Measurements from ENCODE around the gene ACVR2B. TPM values are rescaled to one million over a fixed set of nuclear protein-coding genes. Genes with fewer than 3 reads are reported as not detected.

ACVR2B gene
- total RNA-seq, 1 donor from 2014 or later = 9.4 TPM

GRCh38 chr3:38524141-38524739 lies 70.5 kb downstream of the ACVR2B start:
- H3K4me3 Mint-ChIP-seq (ENCODE audit: unreplicated experiment) = no peak overlapping the region
- H3K36me3 Mint-ChIP-seq (ENCODE audit: unreplicated experiment) = peaks cover 40% of the 10 kb centered on the region
- H3K4me1 Mint-ChIP-seq (ENCODE audit: unreplicated experiment) = peaks cover 8% of the 10 kb centered on the region
- no peaks in the 10 kb centered on the region for H3K27me3 Mint-ChIP-seq (ENCODE audit: unreplicated experiment)
- no peak for DNase-seq (ENCODE audit: extremely low spot score, unreplicated experiment)
- TF ChIP-seq, protein P1, sequence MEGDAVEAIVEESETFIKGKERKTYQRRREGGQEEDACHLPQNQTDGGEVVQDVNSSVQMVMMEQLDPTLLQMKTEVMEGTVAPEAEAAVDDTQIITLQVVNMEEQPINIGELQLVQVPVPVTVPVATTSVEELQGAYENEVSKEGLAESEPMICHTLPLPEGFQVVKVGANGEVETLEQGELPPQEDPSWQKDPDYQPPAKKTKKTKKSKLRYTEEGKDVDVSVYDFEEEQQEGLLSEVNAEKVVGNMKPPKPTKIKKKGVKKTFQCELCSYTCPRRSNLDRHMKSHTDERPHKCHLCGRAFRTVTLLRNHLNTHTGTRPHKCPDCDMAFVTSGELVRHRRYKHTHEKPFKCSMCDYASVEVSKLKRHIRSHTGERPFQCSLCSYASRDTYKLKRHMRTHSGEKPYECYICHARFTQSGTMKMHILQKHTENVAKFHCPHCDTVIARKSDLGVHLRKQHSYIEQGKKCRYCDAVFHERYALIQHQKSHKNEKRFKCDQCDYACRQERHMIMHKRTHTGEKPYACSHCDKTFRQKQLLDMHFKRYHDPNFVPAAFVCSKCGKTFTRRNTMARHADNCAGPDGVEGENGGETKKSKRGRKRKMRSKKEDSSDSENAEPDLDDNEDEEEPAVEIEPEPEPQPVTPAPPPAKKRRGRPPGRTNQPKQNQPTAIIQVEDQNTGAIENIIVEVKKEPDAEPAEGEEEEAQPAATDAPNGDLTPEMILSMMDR (IDR thresholded peaks at IDR 0.05) = no peak
- no peaks in the 10 kb centered on the region for H3K9me3 Mint-ChIP-seq (ENCODE audit: unreplicated experiment)
- H3K27ac Mint-ChIP-seq (ENCODE audit: unreplicated experiment) = no peak overlapping the region

- Mint-ChIP-seq H3K36me3 (ENCODE audit: unreplicated experiment) (peaks cover 36% of the 10 kb centered on the region), H3K27me3 (ENCODE audit: unreplicated experiment) (no peaks in the 10 kb centered on the region), H3K27ac (ENCODE audit: unreplicated experiment) (no peak overlapping the region), H3K4me1 (ENCODE audit: unreplicated experiment) (no peaks in the 10 kb centered on the region), H3K4me3 (ENCODE audit: unreplicated experiment) (no peak overlapping the region), H3K9me3 (ENCODE audit: unreplicated experiment) (no peaks in the 10 kb centered on the region)
- TF ChIP-seq, protein P1 (IDR thresholded peaks at IDR 0.05) = no peak
- DNase-seq (ENCODE audit: extremely low spot score, unreplicated experiment) = peak; percentile 83
These were observed 73.1 kb downstream of the ACVR2B start for GRCh38 chr3:38526792-38527191.

DNA sequence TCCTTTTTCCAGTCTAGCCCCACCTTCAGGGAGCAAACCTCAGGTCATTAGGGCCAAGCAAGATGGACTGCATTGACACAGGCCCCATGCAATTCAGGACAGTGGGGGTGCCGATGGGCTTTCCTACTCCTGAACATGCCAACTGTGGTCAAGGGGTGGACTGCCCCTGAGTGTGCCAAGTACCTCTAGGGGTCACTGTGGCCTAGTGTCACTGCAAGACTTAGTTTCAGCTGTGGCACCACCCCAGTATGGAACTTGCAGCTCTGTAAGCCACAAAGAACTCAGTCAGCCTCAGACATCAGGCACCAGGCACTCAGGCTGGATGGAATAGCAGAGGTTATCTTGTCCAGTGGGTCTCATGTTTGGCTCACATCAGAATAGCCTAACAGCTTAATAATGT lies 74.8 kb downstream of the ACVR2B start:
- Mint-ChIP-seq H3K4me1 (ENCODE audit: unreplicated experiment) (no peaks in the 10 kb centered on the region), H3K9me3 (ENCODE audit: unreplicated experiment) (no peaks in the 10 kb centered on the region), H3K27ac (ENCODE audit: unreplicated experiment) (no peak overlapping the region), H3K36me3 (ENCODE audit: unreplicated experiment) (peaks cover 36% of the 10 kb centered on the region), H3K27me3 (ENCODE audit: unreplicated experiment) (no peaks in the 10 kb centered on the region), H3K4me3 (ENCODE audit: unreplicated experiment) (no peak overlapping the region)
- no peak for DNase-seq (ENCODE audit: extremely low spot score, unreplicated experiment)
- TF ChIP-seq, protein P1 (IDR thresholded peaks at IDR 0.05) = no peak

DNA sequence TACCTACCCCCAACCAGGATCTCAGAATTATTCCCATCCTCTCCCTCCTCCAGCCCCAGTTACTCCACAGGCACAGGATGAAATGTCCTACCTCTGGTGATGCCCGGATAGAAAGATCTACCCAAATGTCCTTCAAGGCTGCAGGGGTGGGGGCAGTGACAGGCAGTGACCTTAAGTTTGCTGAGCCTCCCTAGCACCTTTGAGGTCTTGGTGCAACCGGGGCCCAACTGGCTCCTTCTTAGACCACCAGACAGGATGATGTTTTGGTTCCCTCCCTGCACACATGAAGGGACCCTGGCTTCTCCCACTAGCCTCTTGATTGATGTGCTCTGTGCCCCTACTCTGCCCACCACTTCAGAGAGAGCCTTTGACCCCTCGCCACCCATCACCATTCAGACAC lies 78.8 kb downstream of the ACVR2B start:
- H3K36me3 Mint-ChIP-seq (ENCODE audit: unreplicated experiment) = peaks cover 21% of the 10 kb centered on the region
- peaks cover 3% of the 10 kb centered on the region for H3K9me3 Mint-ChIP-seq (ENCODE audit: unreplicated experiment)
- H3K27ac Mint-ChIP-seq (ENCODE audit: unreplicated experiment) = no peak overlapping the region
- TF ChIP-seq, protein P1 (IDR thresholded peaks at IDR 0.05) = no peak
- H3K27me3 Mint-ChIP-seq (ENCODE audit: unreplicated experiment) = no peaks in the 10 kb centered on the region
- no peak overlapping the region for H3K4me3 Mint-ChIP-seq (ENCODE audit: unreplicated experiment)
- no peaks in the 10 kb centered on the region for H3K4me1 Mint-ChIP-seq (ENCODE audit: unreplicated experiment)
- no peak for DNase-seq (ENCODE audit: extremely low spot score, unreplicated experiment)

DNA sequence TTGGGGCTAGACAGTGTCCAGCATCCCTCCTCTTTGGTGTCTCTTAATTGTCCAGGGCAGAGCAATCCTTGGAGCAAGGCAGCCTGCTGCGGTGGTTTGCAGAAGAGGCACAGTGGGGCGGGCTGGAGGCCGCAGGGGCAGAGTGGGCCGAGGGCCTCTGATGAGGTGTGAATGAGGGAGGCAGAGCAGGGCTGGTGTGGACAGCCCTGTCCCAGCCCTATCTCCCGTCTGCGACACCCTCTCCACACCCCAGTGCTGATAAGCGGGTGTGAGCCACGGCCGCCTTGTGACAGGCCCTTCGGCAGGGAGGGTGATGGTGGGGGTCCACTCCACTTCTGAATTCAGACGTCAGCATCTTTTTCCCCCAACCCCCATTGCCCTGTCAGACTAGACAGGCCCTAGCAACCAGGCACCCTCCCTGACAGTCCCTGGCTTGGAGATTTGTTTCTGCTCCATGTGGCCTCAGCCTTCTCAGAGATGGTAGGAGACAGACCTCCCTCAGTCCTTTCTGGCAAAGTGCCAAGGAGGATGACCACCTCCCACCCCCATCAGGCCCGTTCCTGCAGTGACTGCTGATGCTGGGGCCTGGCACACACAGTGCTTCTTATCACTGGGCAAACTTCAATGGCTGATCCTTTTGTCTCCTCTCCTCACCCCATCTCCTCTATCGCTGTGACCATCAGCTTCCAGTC lies 79.7 kb downstream of the ACVR2B start:
- DNase-seq (ENCODE audit: extremely low spot score, unreplicated experiment) = no peak
- H3K4me1 Mint-ChIP-seq (ENCODE audit: unreplicated experiment) = no peaks in the 10 kb centered on the region
- no peak overlapping the region for H3K27ac Mint-ChIP-seq (ENCODE audit: unreplicated experiment)
- TF ChIP-seq, protein P1 (IDR thresholded peaks at IDR 0.05) = no peak
- no peaks in the 10 kb centered on the region for H3K27me3 Mint-ChIP-seq (ENCODE audit: unreplicated experiment)
- peaks cover 3% of the 10 kb centered on the region for H3K9me3 Mint-ChIP-seq (ENCODE audit: unreplicated experiment)
- H3K36me3 Mint-ChIP-seq (ENCODE audit: unreplicated experiment) = peaks cover 21% of the 10 kb centered on the region
- H3K4me3 Mint-ChIP-seq (ENCODE audit: unreplicated experiment) = no peak overlapping the region
